ENCODE data around the gene FADS6.

- TF ChIP-seq ZNF558 (CRISPR knock-in tag; IDR thresholded peaks at IDR 0.05; ENCODE audit: borderline replicate concordance) (no peak), ZFX (CRISPR knock-in tag; IDR thresholded peaks at IDR 0.05; ENCODE audit: low read depth) (no peak), NR3C1 (CRISPR knock-in tag; IDR thresholded peaks at IDR 0.05) (no peak), GMEB1 (CRISPR knock-in tag; IDR thresholded peaks at IDR 0.05; ENCODE audit: borderline replicate concordance) (no peak), ZNF780A (CRISPR knock-in tag; IDR thresholded peaks at IDR 0.05) (no peak), POLR2A (IDR thresholded peaks at IDR 0.05; ENCODE audit: insufficient read depth in 1 of 2, low read depth in 2 of 2, low read length in 2 of 2) (no peak), FOXJ3 (CRISPR knock-in tag; IDR thresholded peaks at IDR 0.05; ENCODE audit: borderline replicate concordance) (no peak), ETS1 (CRISPR knock-in tag; IDR thresholded peaks at IDR 0.05) (no peak), HDAC6 (IDR thresholded peaks at IDR 0.05; ENCODE audit: low read depth, low read length) (no peak), CCDC6 (CRISPR knock-in tag; IDR thresholded peaks at IDR 0.05) (no peak), TMF1 (CRISPR knock-in tag; IDR thresholded peaks at IDR 0.05; ENCODE audit: low read depth) (no peak), CC2D1A (CRISPR knock-in tag; IDR thresholded peaks at IDR 0.05) (no peak)
Measured at GRCh38 chr17:74859459-74860228, 33.8 kb downstream of the FADS6 start, which contains the start of gene GRIN2C.
